DND-41 (cell line): Measurements from ENCODE around the gene HPCAL1.

Experiments
- EZH2 ChIP-seq: IDR thresholded peaks from 3 replicates; pipeline ENCODE4 v1.6.1; 2012; ENCODE audit warnings: borderline replicate concordance, low read depth, mild to moderate bottlenecking, moderate library complexity, low read length, inconsistent platforms; ENCODE audit not compliant: severe bottlenecking
- TF ChIP-seq, protein P1 (sequence below): IDR thresholded peaks from 2 replicates; pipeline ENCODE4 v1.5.1; 2012; ENCODE audit warnings: borderline replicate concordance, low read length, moderate library complexity, mild to moderate bottlenecking; ENCODE audit not compliant: poor library complexity, severe bottlenecking; ENCODE audit errors: extremely low read depth

DNA sequence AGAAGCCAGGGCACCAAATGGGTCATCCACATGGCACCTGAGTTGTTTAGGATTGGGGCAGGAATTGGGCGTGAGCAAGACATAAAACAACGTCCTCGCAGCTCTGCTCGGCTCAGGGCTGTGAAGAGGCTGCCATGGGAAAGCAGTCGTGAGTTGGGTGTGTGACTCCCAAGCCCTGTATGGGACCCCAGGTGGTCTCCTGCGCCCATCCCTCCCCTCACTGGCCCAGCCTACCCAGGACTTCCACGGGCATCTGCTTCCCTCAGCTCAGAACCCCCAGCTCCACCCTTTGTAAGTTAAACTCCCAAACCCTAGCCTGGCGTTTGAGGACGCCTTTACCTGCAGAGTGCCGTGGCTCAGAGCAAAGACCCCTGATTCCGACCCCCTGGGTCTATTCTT is 23.2 kb upstream of the HPCAL1 start:
- TF ChIP-seq, protein P1, sequence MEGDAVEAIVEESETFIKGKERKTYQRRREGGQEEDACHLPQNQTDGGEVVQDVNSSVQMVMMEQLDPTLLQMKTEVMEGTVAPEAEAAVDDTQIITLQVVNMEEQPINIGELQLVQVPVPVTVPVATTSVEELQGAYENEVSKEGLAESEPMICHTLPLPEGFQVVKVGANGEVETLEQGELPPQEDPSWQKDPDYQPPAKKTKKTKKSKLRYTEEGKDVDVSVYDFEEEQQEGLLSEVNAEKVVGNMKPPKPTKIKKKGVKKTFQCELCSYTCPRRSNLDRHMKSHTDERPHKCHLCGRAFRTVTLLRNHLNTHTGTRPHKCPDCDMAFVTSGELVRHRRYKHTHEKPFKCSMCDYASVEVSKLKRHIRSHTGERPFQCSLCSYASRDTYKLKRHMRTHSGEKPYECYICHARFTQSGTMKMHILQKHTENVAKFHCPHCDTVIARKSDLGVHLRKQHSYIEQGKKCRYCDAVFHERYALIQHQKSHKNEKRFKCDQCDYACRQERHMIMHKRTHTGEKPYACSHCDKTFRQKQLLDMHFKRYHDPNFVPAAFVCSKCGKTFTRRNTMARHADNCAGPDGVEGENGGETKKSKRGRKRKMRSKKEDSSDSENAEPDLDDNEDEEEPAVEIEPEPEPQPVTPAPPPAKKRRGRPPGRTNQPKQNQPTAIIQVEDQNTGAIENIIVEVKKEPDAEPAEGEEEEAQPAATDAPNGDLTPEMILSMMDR = no peak
- no peak for TF ChIP-seq EZH2
